ENCODE results near the gene CC2D2B. TPM values are rescaled to one million over a fixed set of nuclear protein-coding genes. Genes with fewer than 3 reads are reported as not detected.

The CC2D2B gene
- total RNA-seq, 1 donor from 2014 or later: 0.47 TPM

DNA sequence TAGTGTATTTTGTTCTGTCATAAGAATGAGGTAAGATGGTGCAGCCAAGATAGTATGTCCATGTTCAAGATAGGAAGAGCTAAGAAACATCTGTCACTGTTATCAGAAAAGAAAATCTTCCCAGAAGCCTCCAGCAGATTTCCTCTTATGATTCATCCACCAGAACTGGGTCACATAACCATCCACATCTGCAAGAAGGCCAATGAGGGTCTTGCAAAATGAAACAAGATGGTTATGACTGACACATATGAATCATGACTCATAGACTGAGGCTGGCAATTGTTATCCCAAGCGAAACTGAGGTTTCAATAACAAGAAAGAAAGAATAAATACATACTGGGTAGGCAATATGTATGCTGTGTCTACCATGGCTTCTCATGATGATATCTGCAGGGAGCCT lies 165.9 kb downstream of the CC2D2B start:
- peak; percentile 42 for DNase-seq (ENCODE audit: extremely low read depth, low read depth, low spot score)

DNA sequence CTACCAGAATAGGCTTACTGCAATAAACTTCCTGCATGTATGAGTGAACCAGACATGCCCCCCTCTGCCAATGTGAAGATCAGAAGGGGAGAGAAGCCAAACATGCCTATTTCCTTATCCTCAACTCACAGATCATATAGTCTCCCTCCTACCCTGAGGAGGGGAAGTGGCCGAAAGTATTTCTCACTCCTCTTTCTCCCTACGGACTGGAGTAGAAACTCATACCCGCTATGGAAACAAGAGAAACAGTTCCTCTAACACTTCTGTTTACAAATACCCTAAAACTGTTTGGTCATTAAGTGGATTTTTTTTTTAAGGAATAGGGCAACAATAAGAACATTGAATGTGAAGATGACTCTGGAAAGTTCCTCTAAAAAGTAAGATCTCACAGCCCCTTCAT lies 167.0 kb downstream of the CC2D2B start:
- no peak for DNase-seq (ENCODE audit: extremely low read depth, low read depth, low spot score)

GRCh38 chr10:96075977-96076376 lies 168.2 kb downstream of the CC2D2B start:
- DNase-seq (ENCODE audit: extremely low read depth, low read depth, low spot score): no peak

DNA sequence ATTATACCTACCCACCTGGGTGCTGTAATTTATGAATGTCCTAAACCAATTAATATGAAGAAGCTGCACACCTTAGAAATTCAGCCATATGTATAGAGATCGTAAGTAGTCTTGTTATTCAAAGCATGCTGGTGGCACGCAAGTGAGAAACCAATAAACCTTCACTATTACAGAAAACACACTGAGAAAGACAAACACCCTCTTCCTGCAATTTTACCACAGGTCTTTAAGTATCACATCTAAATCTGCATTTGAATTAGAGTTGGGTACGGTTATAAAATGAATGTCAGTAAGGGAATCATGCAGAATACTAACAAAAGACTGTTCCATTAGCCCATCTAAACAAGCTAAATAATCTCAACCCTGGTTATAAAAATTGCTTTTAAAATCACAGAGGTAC lies 169.4 kb downstream of the CC2D2B start:
- no peak for DNase-seq (ENCODE audit: extremely low read depth, low read depth, low spot score)

DNA sequence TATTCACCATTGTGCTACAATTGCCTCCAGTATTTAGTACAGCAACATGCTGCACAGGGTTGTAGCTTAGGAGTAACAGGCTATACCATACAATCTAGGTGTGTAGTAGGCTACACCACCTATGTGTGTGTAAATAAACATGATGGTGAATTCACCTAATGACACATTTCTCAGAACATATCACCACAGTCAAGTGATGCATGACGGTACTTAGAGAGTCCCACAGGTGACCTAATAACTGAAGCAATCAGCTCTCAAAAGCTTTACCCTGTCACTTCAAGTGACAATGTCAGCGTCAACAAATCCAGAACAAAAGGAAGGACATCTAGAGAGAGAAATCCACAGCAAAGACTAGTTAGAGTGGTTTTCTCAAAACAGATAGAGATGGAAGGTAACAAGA lies 174.4 kb downstream of the CC2D2B start:
- DNase-seq (ENCODE audit: extremely low read depth, low read depth, low spot score): no peak

Other genes with a start within 250 kb of the CC2D2B start
- gene TCTN3, start 214.0 kb upstream of the CC2D2B start, total RNA-seq: 43.8 and 56.4 TPM in 2 replicates
- gene ENTPD1, start 151.8 kb upstream of the CC2D2B start, total RNA-seq: 12.4 and 30.3 TPM in 2 replicates
- gene CCNJ, start 135.6 kb downstream of the CC2D2B start, total RNA-seq: 14.0 and 17.7 TPM in 2 replicates
- gene ZNF518A, start 222.3 kb downstream of the CC2D2B start, total RNA-seq: 7.2 and 10.6 TPM in 2 replicates